SU-DHL-6 (cell line): ENCODE results near the gene PSAPL1.

Source experiments
- EZH2phosphoT487 ChIP-seq: fragments of 200-600 bp; sonication (generic), shearing (Covaris generic); conservative IDR thresholded peaks from 2 replicates; pipeline ENCODE4 v1.6.1; 2018; ENCODE audit warnings: mild to moderate bottlenecking, antibody characterized with exemption, low read length, moderate library complexity, mixed read lengths
- TF ChIP-seq, protein P1 (sequence below): fragments of 200-600 bp; sonication (generic); IDR thresholded peaks from one replicate; pipeline ENCODE4 v1.5.1; 2017; ENCODE audit warnings: antibody characterized with exemption, mild to moderate bottlenecking, low read length, moderate library complexity; ENCODE audit not compliant: insufficient read depth, poor library complexity, severe bottlenecking

DNA sequence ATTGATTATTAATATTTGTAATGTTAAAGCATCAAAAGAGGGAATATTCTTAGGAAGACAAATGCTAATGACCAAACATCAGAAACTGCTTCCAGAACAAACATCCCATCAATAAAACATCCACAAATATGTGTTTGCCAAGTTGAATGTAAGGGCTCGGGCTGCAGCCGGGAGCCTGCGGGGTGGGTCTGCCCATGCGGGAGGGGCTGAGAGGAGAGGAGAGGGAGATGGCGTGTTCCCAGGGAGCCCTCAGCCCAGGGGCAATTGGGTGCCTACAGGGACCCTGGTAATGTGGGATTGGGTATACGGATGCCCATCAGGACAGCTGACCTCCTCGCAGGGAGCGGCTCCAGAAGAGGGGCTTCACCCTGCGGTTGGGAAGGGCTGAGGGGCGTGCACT is 38.4 kb upstream of the PSAPL1 start:
- TF ChIP-seq, protein P1, sequence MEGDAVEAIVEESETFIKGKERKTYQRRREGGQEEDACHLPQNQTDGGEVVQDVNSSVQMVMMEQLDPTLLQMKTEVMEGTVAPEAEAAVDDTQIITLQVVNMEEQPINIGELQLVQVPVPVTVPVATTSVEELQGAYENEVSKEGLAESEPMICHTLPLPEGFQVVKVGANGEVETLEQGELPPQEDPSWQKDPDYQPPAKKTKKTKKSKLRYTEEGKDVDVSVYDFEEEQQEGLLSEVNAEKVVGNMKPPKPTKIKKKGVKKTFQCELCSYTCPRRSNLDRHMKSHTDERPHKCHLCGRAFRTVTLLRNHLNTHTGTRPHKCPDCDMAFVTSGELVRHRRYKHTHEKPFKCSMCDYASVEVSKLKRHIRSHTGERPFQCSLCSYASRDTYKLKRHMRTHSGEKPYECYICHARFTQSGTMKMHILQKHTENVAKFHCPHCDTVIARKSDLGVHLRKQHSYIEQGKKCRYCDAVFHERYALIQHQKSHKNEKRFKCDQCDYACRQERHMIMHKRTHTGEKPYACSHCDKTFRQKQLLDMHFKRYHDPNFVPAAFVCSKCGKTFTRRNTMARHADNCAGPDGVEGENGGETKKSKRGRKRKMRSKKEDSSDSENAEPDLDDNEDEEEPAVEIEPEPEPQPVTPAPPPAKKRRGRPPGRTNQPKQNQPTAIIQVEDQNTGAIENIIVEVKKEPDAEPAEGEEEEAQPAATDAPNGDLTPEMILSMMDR, result no peak
- TF ChIP-seq EZH2phosphoT487, result no peak
